Stimulated activated CD4-positive, alpha-beta T cell treated with anti-CD3 and anti-CD28 coated beads, Interleukin-1b, Interleukin-23, amount 100 ng/mL, for 4 hours (primary cell): ENCODE measurements around the gene PCDHGB2.
"Not testable (repeated sequence)": the region's sequence is repeated elsewhere in the genome, so short reads cannot be mapped to it uniquely, and the experiment has no call there.

Experiments used
- DNase-seq, 2 donors: peaks; one replicate each; pipeline ENCODE4 v3.0.0-alpha.2; 2020; ENCODE audit warnings: low read depth in 2 of 2

The PCDHGB2 gene

DNA sequence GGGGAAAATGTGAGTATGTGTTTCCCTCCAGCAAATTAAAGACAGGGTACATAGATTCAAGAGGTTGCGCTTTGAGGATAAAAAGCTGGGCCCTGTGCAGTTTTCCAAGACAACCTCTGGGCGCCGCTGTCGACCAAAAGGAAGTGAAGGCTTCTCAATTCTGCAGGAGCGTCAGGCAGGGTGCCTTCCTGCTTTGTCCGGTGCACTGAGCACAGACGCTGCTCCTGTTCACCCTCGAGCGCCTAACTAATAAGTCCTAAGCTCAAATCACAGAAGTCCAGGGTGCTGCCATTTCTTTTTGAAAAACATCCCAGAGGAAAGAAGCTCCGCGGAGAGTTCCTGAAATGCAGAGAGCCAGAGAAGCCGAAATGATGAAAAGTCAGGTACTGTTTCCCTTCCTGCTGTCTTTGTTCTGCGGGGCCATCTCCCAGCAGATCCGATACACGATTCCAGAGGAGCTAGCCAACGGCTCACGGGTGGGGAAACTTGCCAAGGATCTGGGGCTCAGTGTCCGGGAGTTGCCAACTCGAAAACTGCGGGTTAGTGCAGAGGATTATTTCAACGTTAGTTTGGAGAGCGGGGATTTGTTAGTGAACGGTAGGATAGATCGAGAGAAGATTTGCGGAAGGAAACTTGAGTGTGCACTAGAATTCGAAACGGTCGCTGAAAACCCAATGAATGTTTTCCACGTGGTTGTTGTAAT lies 9.7 kb upstream of the PCDHGB2 start, which contains the start of gene PCDHGB1:
TSS of gene PCDHGB1 (plus strand) at position 183 of the 703 bp plus-strand sequence. CDS start at position 345, 162 bp downstream.
- no peak for DNase-seq

DNA sequence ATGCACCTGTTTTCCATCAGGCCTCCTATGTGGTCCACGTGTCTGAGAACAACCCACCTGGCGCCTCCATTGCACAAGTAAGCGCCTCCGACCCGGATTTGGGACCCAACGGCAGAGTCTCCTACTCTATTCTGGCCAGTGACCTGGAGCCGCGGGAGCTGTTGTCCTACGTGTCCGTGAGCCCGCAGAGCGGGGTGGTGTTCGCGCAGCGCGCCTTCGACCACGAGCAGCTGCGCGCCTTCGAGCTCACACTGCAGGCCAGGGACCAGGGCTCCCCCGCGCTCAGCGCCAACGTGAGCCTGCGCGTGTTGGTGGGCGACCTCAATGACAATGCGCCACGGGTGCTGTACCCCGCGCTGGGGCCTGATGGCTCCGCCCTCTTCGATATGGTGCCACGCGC lies 8.2 kb upstream of the PCDHGB2 start:
- DNase-seq, result no peak

DNA sequence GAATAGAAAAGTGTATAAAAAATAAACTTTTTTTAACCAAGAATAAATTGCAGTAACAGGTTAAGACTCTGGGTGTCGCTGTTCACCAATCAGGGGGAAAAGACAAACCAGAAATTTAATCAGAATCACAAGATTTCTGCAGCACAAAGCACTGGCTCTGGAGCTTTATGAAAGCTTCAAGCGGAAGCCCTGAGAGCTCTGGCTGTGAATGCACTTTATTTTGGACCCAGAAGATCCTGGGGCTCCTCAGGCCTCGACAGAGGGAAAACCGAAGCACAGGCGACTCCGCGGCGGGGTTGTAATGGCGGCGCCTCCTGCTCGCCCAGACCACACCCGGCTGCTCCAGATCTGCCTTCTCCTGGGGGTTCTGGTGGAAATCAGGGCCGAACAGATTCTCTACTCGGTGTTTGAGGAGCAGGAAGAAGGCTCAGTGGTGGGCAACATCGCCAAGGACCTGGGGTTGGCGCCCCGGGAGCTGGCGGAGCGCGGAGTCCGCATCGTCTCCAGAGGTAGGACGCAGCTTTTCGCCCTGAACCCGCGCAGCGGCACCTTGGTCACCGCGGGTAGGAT lies 4.8 kb upstream of the PCDHGB2 start, which contains the start of gene PCDHGA4:
TSS of gene PCDHGA4 (plus strand) at position 122 of the 570 bp plus-strand sequence. CDS start at position 209, 87 bp downstream.
- no peak for DNase-seq

DNA sequence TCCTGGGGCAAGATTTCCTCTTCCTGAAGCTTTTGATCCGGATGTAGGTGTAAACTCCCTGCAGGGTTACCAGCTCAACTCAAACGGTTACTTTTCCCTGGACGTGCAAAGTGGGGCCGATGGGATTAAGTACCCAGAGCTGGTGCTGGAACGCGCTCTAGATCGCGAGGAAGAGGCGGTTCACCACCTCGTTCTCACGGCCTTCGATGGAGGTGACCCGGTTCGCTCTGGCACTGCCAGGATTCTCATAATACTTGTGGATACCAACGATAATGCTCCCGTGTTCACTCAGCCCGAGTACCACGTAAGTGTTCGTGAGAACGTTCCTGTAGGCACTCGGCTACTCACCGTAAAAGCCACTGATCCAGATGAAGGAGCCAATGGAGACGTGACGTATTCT lies 4.2 kb upstream of the PCDHGB2 start:
- DNase-seq, result no peak

DNA sequence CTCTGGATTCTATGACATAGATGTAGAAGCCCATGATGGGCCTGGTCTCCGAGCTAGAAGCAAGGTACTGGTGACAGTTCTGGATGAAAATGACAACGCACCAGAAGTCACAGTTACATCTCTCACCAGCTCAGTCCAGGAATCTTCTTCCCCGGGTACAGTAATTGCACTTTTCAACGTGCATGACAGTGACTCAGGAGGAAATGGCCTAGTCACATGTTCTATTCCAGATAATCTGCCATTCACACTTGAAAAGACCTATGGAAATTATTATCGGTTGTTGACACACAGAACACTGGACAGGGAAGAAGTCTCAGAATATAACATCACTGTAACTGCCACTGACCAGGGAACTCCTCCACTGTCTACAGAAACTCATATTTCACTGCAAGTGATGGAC lies 3.7 kb upstream of the PCDHGB2 start:
- DNase-seq, result no peak

DNA sequence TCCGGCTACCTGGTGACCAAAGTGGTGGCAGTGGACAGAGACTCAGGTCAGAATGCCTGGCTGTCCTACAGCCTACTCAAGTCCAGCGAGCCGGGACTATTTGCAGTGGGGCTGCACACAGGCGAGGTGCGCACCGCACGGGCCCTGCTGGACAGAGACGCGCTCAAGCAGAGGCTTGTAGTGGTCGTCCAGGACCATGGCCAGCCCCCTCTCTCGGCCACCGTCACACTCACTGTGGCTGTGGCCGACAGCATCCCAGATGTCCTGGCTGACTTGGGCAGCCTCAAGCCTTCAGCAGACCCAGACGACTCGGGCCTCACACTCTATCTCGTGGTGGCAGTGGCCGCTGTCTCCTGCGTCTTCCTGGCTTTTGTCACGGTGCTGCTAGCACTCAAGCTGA lies 2.8 kb upstream of the PCDHGB2 start:
- no peak for DNase-seq

DNA sequence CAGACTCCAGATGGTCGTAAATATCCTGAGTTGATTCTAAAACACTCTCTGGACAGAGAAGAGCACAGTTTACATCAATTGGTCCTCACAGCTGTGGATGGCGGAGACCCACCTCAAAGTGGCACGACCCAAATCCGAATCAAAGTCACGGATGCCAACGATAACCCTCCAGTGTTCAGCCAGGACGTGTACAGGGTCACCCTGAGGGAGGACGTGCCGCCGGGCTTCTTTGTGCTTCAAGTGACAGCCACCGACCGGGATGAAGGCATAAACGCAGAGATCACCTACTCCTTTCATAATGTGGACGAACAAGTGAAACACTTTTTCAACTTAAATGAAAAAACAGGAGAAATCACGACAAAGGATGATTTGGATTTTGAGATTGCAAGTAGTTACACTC lies 891 bp downstream of the PCDHGB2 start:
- DNase-seq, result no peak

DNA sequence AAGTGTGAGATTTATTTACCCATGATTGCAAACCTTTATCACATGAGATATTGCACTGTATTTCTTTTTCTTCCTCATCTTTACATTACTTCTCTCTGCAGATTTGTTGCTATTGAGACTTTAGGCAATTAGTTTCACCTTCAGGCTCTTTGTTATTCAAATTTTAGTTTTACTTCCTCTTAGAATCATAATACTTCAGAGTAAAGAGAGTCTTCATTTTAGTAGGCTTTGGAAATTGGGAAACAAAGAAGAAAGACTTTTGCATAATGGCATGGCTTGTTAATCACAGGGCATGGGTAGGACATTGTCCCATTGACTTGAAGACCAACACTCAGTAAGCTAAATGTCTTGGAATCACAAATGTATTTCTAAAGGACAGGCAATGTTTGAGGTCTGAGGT lies 2.9 kb downstream of the PCDHGB2 start:
- DNase-seq, result no peak

DNA sequence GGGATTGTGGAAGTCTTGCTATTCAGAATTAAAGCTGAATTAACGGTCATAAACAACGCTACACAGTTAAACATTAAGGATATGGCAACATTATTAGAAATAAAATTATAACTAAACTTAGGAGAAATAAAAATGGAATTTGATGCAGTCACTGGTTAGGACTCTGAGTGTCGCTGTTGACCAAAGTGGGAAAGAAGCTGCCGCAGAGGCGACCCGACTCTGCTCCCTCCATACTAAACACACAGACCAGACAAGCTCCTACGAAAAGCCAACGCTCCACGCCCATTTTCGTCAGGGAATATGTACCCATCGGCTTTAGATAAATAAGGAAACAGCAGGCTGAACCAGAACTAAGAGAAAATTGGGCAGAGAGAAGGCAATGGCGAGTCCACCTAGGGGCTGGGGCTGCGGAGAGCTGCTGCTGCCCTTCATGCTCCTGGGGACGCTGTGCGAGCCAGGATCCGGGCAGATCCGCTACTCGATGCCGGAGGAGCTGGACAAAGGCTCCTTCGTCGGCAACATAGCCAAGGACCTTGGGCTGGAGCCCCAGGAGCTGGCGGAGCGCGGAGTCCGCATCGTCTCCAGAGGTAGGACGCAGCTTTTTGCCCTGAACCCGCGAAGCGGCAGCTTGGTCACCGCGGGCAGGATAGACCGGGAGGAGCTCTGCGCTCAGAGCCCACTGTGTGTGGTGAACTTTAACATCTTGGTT lies 4.3 kb downstream of the PCDHGB2 start, which contains the start of gene PCDHGA5:
TSS of gene PCDHGA5 (plus strand) at position 211 of the 709 bp plus-strand sequence. CDS start at position 380, 169 bp downstream.
- no peak for DNase-seq

DNA sequence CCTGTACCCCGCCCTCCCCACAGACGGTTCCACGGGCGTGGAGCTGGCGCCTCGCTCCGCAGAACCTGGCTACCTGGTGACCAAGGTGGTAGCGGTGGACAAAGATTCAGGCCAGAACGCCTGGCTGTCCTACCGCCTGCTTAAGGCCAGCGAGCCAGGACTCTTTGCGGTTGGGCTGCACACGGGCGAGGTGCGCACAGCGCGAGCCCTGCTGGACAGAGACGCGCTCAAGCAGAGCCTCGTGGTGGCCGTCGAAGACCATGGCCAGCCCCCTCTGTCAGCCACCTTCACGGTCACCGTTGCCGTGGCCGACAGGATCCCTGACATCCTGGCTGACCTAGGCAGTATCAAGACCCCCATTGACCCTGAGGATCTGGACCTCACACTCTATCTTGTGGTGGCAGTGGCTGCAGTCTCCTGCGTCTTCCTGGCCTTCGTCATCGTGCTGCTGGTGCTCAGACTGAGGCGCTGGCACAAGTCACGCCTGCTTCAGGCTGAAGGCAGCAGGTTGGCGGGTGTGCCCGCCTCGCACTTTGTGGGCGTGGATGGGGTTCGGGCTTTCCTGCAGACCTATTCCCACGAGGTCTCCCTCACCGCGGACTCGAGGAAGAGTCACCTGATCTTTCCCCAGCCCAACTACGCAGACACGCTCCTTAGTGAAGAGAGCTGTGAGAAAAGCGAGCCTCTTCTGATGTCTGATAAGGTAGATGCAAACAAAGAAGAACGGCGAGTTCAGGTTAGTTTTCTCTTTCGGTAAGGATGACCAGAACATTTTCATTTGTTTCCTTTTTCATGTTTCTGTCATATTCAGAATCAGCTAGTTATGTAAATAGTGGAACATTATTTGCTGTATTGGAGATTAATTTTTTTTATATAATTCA lies 6.5 kb downstream of the PCDHGB2 start:
- no peak for DNase-seq

DNA sequence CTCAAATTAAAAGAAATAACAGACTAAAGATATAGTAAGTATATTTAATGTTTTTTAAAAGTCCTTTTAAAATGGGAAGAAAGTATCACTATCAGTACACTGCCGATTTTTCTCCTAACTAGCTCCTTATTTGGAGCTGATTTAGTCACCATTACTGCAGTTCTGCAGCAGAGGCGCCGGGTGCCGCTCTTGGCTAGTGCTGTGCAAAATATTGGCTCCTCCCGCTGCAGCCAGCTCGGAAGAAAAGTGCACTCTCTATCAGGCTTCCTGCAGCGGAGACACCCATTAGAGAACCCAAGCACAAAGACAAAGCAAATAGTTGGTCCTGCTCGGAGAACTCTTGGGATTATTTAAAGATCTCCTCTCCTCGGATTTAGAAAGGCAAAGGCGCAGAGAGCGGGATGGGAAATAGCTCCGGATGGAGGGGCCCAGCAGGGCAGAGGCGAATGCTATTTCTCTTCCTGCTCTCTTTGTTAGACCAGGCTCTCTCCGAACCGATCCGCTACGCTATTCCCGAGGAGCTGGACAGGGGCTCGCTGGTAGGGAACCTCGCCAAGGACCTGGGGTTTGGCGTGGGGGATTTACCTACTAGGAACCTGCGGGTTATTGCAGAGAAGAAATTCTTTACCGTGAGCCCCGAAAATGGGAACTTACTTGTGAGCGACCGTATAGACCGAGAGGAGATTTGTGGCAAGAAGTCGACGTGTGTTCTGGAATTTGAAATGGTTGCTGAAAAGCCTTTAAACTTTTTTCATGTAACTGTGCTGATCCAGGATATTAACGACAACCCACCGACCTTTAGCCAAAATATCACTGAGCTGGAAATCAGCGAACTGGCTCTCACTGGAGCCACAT lies 10.4 kb downstream of the PCDHGB2 start, which contains the start of gene PCDHGB3:
TSS of gene PCDHGB3 (plus strand) at position 249 of the 855 bp plus-strand sequence. CDS start at position 402, 153 bp downstream.
- no peak for DNase-seq

DNA sequence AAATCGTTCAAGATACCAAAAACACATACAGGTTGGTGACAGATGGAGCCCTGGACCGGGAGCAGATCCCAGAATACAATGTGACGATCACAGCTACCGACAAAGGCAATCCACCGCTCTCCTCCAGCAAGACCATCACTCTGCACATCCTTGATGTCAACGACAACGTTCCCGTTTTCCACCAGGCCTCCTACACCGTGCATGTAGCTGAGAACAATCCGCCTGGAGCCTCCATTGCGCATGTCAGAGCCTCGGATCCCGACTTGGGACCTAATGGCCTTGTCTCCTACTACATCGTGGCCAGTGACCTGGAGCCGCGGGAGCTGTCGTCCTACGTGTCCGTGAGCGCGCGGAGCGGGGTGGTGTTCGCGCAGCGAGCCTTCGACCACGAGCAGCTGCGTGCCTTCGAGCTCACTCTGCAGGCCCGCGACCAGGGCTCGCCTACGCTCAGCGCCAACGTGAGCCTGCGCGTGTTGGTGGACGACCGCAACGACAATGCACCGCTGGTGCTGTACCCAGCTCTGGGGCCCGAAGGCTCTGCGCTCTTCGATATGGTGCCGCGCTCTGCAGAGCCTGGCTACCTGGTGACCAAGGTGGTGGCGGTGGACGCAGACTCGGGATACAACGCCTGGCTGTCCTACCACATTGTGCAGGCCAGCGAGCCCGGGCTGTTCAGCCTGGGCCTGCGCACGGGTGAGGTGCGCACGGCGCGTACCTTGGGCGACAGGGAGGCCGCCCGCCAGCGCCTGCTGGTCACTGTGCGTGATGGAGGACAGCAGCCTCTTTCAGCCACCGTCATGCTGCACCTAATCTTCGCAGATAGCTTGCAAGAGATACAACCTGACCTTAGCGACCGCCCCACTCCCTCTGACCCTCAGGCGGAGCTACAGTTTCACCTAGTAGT lies 12.0 kb downstream of the PCDHGB2 start:
- no peak for DNase-seq

DNA sequence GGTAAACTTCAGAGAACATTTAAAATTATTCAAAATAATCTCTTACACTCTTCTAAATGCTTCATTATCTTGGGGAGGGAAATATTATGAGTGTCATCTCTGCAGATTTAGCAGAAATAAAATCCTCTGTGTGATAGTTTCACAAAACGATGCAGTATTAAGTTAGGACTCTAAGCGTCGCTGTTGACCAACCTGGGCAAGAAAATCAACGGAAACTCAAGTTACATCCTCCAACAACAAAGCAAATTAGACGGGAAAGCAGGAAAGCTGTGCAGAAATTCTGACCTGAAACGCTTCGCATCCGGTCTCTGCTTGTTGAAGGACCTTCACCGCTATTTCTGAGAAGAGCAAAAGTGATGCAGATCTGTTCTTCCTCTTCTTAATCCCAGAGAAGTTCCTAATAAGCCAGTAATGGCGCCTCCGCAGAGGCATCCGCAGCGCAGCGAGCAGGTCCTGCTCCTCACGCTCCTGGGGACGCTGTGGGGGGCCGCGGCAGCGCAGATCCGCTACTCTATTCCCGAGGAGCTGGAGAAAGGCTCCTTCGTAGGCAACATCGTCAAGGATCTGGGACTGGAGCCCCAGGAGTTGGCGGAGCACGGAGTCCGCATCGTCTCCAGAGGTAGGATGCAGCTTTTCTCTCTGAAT lies 14.0 kb downstream of the PCDHGB2 start, which contains the start of gene PCDHGA6:
TSS of gene PCDHGA6 (plus strand) at position 219 of the 645 bp plus-strand sequence. CDS start at position 412, 193 bp downstream.
- no peak for DNase-seq

DNA sequence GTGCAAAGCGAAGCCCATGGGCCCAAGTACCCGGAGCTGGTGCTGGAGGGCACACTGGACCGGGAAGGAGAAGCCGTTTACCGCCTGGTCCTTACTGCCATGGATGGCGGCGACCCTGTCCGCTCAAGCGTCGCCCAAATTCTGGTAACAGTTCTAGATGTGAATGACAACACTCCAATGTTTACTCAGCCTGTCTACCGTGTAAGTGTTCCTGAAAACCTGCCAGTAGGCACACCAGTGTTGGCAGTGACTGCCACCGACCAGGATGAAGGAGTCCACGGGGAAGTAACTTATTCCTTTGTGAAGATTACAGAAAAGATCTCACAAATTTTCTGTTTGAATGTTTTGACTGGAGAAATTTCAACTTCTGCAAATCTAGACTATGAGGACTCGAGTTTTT lies 14.8 kb downstream of the PCDHGB2 start:
- DNase-seq, result no peak

DNA sequence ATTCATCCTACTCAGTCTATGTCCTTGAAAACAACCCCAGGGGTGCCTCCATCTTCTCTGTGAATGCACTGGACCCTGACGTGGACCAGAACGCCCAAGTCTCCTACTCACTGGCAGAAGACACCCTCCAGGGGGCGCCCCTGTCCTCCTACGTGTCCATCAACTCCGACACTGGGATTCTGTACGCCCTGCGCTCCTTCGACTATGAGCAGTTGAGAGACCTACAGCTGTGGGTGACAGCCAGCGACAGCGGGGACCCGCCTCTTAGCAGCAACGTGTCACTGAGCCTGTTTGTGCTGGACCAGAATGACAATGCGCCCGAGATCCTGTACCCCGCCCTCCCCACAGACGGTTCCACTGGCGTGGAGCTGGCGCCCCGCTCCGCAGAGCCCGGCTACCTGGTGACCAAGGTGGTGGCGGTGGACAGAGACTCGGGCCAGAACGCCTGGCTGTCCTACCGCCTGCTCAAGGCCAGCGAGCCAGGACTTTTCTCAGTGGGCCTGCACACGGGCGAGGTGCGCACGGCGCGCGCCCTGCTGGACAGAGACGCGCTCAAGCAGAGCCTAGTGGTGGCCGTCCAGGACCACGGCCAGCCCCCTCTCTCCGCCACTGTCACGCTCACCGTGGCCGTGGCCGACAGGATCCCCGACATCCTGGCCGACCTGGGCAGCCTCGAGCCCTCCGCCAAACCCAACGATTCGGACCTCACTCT lies 15.8 kb downstream of the PCDHGB2 start:
- not testable (repeated sequence) for DNase-seq

DNA sequence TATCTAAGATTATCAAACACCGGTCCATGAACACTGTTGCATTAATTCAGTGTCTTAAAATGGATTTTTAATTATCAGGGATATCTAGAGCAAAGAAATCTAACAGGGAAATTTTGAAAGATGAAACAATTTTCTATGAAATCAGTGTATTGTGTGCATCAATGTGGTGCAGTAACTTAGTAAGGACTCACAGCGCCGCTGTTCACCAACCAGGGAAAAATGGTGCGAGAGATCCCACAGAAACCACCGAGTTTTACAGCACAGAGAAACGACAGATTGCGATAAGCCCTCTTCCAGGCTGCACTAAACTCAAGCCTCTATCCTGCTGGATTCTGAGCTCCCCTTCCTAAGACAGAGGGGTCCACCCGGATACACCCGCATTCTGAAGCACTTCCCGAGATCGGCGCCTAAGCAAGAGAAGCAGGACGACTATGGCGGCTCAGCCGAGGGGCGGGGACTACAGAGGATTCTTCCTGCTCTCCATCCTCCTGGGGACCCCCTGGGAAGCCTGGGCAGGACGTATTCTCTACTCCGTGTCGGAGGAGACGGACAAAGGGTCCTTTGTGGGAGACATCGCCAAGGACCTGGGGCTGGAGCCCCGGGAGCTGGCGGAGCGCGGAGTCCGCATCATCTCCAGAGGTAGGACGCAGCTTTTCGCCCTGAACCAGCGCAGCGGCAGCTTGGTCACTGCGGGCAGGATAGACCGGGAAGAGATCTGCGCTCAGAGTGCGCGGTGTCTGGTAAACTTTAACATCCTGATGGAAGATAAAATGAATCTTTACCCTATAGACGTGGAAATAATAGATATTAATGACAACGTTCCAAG lies 22.9 kb downstream of the PCDHGB2 start, which contains the start of gene PCDHGA7:
TSS of gene PCDHGA7 (plus strand) at position 274 of the 826 bp plus-strand sequence. CDS start at position 432, 158 bp downstream.
- no peak for DNase-seq

DNA sequence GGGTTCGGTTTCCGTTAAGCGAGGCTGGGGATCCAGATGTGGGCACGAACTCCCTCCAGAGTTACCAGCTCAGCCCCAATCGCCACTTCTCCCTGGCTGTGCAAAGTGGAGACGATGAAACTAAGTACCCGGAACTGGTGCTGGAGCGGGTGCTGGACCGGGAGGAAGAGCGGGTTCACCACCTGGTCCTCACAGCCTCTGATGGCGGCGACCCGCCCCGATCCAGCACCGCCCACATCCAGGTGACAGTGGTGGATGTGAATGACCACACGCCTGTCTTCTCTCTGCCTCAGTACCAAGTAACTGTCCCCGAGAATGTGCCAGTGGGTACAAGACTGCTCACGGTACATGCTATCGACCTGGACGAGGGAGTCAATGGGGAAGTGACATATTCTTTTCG lies 23.6 kb downstream of the PCDHGB2 start:
- no peak for DNase-seq
